Jurkat, Clone E6-1 (cell line): Measurements from ENCODE around the gene SLC40A1. TPM values are rescaled to one million over a fixed set of nuclear protein-coding genes. Genes with fewer than 3 reads are reported as not detected.

Experiments used
- DNase-seq: peaks from one replicate; pipeline ENCODE4 v3.0.0-alpha.2; 2011; ENCODE audit warnings: low read depth, low spot score
- H3K4me3 ChIP-seq: 2 replicates; pipeline ENCODE4 v1.5.1; 2011; ENCODE audit warnings: mild to moderate bottlenecking, low read length, control low read depth, moderate library complexity
- polyA plus RNA-seq: library from polyadenylated mRNA; unstranded; fragments of >200 nt; gene quantifications from one replicate; pipeline ENCODE4 v1.2.1, GENCODE V29; 2012; ENCODE audit warnings: missing spikeins; ENCODE audit not compliant: insufficient read length, insufficient read depth

Gene SLC40A1, protein sequence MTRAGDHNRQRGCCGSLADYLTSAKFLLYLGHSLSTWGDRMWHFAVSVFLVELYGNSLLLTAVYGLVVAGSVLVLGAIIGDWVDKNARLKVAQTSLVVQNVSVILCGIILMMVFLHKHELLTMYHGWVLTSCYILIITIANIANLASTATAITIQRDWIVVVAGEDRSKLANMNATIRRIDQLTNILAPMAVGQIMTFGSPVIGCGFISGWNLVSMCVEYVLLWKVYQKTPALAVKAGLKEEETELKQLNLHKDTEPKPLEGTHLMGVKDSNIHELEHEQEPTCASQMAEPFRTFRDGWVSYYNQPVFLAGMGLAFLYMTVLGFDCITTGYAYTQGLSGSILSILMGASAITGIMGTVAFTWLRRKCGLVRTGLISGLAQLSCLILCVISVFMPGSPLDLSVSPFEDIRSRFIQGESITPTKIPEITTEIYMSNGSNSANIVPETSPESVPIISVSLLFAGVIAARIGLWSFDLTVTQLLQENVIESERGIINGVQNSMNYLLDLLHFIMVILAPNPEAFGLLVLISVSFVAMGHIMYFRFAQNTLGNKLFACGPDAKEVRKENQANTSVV
- polyA plus RNA-seq = 14.9 TPM

DNA sequence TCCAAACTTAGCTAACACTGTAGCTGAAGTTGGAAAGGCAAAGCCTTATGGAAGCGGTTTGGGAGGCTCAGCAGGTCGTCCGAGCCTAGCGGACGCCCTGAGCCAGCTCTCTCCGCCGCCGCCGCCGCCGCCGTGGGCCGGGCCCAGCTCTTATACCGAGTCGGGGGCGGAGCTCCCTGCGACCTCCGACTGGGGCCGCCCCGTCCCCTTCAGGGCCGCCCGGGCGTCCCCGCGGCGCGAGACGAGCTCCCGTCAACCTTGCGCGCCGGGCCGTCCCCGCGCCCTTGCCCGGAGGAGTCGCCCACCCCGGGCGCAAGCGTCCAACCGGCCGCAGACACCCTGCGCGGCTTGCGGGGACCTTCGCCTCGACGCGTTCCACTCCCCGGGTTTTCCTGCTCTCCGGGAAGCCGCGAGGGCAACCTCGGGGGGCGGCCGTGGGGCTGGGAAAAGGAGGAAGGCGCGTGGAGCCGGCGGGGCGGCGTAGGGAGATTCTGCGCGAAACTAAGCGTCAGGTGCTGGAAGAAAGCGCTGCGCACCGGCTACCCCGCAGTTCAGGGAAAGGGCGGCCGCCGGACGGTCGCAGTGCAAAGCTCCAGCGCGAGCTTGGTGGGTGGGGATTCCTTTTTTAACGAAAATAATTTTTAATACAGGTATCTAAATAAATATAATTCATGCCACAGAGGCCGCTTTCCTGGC is at the start of gene SLC40A1:
TSS of gene SLC40A1 (minus strand) at position 129 of the 696 bp plus-strand sequence. CDS start 326 bp downstream, outside the sequence.
- peak; percentile 58 for DNase-seq
- peak within 1 kb of the TSS; percentile 70 for H3K4me3 ChIP-seq

DNA sequence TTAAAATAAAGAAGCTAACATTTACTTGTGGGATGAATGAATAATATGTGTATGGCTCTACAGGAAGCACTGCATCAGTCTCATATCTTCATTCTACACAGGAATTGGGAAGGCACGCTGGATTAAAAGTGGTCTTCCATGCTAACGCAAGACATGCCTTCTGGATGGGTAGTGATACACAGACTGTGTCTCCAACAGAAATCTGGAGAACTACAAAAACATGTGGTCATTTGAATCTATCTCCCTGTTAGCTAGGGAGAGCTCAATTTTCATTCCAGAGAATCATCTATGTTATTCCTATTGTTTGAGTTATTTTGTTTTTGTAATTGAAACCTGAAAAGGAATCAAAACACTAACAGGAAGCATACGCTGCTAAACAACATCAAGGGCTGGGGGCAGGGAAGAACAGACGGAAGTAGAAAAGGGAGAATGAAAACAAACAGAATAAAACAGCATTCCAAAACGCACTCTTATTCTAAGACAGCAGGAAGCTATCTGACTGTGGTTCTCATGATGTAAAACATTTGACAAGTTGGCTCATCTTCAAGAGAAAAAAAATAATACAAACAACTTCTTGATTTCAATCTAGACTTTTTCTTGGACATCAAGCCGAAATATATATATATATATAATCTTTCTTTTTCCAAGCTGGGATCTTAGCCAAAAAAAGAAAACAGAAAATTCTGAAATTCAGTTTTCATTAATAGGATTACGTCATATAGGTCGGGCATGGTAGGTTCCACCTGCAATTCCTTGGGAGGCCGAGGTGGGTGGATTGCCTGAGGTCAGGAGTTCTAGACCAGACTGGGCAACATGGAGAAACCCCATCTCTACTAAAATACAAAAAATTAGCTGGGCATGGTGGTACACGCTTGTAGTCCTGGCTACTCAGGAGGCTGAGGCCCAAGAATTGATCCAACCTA is 49.2 kb upstream of the SLC40A1 start:
- H3K4me3 ChIP-seq = no peak overlapping the region
- DNase-seq = no peak

DNA sequence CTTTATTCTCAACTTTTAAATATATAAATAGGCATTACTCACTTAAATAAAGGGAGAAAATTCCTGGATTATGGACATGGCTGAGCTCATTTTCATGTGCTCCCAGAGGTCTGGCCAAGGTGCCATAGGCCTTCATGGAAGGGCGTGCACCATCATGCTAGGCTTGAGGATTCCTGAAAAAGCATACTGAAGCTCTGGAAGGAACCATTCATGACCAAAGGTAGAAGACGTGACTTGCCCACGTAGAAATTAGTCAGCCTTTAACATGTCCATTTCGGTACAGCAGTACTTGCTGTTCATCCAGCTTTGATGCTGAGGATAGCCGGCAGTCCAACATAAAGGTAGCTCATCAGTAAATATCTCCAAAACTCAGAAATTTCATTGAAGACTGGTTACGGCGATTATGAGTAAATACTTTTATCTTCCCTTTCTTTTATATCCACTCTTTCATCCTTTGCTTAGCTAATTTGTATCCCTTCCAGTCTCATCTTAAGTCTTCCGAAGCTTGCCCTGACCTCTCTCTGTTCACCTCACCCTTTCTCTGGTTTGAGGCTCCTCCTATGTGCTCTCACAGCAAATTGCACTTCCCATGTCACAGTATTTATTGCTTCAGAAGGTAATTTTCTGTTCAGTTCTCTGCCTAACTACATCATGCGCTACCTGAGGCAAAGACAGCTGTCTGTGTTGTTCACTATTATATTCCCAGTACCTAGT is 48.4 kb upstream of the SLC40A1 start:
- no peak overlapping the region for H3K4me3 ChIP-seq
- DNase-seq = no peak

DNA sequence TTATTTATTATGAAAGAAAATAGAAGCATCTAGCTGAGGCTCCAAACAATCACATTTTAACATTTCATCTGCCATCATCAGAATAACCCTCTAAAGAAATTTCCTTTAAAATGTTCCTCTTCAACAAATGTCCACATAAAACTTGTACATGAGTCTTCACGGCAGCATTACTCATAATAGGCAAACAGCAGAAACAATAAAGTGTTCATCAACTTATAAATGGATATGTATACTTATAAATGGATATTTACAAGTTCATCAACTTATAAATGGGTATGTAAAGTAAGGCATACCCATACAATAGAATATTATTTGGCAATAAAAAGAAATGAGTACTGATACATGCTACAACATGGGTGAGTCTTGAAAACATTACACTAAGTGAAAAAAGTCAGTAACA is 47.2 kb upstream of the SLC40A1 start:
- no peak for DNase-seq
- no peak overlapping the region for H3K4me3 ChIP-seq

DNA sequence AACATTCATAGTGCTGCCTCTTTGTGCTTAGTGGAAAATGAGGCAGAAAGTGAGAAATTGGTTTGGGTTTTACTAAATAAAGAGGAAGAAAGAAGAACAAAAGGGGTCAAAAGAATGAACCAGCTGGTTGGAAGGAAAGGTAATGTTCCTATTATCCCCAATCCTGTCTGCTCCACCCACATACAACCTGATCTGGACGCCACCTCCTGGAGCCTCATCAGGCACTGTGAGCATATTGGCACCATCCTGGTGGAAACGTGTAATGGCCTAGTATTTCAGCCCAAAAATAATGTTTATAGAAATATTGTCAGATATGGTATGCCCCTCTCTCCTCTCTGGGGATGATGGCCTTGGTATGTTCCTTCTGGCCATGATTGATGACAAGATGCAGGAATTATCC is 45.0 kb upstream of the SLC40A1 start:
- no peak overlapping the region for H3K4me3 ChIP-seq
- DNase-seq = no peak

DNA sequence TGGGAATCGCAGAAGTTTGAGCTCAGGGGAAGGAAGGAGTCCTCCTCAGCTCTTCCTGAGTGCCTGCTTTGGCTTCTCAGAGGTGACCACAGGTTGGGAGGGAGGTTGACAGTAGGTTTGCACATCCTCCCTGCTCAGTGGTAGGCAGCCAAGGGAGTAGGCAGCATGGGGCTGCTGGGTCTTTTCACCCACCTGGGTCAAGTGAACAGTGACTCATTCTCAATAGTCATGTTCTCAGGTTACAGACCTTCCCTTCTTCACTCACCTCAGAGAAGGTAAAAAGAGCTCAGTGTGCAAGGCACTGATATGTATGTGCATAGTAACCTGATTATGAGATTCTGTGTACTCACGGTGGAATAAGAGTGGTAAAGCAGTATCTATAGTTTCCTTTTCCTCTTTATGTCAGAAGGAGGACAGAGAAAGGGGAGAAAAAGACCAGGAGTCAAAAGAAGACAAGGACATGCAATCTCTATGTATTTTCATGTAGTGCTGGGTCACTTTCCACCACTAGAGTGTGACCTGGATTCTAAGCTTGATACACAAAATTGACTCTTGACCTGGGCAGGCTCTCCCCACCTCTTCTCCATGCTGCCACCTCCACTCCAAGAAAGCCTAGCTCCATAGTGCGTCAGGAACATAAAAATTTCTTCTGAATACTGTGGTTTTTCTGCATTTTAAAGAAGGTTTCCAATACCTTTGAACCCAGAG is 44.2 kb upstream of the SLC40A1 start:
- no peak for DNase-seq
- no peak overlapping the region for H3K4me3 ChIP-seq

DNA sequence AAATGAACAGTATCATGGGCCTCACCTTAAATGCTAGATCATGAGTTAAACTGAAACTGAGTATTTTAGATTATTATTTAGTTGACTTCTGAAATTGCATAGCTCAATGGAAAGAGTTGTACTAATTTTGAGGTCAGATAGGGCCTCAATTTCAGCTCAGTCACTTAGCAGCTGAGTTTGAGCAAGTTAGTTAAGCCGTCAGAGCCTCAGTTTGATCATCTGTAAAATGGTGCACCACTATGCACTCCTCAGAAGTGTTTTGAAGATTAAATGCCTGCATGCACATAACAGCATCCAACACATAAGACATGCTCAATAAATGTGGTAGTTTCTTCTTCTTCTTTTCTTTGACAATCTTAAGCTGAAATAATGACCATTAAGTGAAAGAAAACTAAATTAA is 42.5 kb upstream of the SLC40A1 start:
- H3K4me3 ChIP-seq = no peak overlapping the region
- no peak for DNase-seq

DNA sequence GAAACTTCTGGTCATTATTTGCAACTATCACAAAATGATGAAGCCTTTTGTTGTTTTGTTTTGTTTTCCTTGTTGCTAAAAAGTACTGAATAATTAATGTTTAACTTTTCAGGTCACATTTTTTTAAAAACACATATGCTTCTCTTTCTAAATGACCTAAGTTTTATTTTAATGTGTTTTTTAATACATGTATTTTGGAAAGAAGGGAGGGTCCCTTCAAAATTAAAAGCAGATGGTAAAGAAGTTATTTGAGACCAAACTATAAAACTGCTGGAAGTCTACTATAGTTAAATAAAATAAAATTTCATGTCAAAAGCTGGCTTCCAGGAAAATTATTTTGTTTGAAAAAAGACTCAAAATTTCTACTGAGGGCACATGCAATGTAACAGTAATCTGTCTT is 41.2 kb upstream of the SLC40A1 start:
- no peak overlapping the region for H3K4me3 ChIP-seq
- DNase-seq = no peak

DNA sequence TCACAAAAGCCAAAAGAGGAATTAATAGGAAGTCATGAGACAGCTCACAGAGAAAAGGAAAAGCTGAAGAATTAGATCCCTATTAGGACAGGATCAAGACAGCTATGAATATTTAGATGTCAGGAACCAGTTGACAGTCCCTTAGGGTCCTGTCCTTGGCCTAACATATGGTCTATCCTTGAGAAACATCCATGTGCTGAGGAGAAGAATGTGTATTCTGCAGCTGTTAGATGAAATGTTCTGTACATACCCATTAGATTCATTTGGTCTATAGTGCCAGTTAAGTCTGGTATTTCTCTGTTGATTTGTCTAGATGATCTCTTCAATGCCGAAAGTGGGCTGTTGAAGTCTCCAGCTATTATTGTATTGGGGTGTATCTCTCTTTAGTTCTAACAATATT is 37.6 kb upstream of the SLC40A1 start:
- DNase-seq = no peak
- H3K4me3 ChIP-seq = no peak overlapping the region

DNA sequence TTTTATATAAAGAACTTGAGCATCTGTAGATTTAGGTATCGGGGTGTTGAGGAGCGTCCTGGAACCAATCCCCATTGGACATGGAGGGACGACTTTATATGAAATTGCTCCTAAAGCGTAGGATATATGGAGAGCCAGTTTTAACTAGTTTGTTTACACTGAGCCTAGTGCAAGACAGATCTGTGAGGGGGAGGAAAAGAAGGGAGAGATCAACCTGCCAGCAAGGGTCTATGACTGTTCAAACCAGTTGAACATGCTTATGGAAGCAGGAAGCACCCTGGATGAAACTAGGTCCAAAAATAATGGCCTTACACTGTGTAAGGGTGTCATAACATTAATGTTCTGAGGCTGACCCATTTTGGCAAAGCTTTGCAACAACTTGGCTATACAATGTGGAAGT is 34.0 kb upstream of the SLC40A1 start:
- no peak for DNase-seq
- H3K4me3 ChIP-seq = no peak overlapping the region

DNA sequence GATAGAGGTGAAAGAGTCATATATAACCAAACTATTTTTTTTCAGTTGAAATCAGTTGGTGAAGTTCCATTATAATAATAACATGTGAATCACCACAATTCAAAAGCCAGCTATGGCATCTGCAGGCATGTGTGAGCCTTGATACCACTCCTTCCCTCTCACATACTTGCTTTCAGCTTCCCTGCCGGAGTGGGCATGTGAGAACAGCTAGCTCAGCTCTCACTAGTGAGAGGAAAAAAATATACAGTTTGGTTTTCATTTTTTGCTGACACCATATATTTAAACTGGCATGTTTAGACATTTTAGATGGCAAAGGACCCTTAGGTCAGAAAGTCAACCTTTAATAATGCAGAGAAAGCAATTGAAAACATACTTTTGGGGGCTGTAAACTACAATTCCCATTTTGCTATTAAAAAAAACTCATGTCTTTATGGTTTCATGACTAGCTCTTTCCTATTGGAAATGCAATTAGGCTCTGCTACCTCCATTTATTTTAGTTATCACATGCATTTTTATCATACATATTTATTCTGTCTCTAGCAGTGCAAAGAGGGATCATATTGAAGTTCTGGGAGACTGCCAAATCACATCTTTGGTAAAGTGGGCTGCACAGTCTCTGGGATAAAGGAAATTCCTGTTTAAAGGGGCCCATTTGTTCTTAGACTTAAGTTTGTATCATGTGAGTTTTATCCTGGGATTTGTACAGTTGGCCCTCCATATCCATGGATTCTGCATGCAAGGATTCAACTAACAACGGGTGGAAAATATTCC is 33.2 kb upstream of the SLC40A1 start:
- H3K4me3 ChIP-seq = no peak overlapping the region
- no peak for DNase-seq

DNA sequence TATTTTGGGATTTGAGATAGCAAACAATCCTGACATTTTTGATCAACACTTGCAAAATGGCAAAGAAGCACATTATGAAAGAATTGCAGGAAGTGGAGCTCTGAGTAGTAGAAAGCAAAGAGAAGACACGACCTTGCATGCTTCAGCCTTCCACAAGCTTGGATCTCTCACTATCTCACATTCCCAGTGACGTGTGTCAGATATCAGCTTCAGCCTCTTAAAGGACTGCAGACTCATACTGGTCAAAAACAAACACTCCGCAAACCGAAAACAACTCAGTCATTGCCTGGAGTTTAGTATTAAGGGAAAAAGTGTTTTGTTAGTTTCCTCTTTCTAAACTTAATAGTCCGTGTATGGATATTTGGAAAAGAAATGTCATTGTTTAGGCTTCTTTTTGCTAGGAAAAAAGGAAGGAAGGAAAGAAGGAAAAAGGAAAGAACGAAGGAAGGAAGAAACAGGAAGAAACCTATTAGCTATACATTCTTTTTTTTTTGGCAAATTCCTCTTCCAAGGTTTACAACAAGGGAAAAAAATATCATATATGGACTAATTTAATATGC is 32.6 kb upstream of the SLC40A1 start:
- H3K4me3 ChIP-seq = no peak overlapping the region
- DNase-seq = no peak

DNA sequence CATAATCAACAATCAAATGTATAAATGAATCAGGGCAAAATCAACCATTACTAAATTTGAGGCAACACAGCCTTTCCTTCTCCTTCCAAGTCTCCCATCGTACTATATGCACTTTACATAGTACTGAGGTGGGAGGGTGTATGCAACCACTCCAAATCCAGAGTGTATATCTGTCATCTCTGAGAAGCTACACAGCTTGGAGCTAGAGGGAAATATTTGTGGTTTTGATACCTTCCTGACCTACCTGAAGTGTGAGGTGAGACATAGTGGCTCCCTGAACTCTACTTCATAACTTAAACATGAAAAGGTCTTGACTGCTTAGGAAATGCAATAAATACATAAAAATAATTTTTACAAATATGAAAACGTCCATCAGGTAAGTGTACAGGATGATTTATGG is 30.1 kb upstream of the SLC40A1 start:
- no peak overlapping the region for H3K4me3 ChIP-seq
- DNase-seq = no peak

DNA sequence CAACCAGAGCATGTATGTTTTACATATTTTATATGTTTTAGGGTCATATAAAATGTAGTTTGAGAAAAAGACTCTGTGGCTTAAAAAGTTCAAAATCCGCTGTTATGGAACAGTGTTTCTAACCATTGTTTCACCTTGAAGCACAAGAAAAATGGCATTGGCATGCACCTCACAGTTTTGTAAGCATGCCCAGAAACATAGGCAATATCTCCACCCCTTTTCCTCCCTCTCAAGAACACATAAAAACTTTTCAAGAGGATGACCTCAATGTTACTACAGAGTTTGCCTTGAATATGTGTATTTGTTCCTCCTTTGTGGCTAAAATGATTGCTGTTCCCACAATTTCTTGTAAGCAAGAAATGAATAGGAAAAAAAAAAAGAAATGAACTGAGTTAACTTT is 29.3 kb upstream of the SLC40A1 start:
- no peak overlapping the region for H3K4me3 ChIP-seq
- DNase-seq = no peak

DNA sequence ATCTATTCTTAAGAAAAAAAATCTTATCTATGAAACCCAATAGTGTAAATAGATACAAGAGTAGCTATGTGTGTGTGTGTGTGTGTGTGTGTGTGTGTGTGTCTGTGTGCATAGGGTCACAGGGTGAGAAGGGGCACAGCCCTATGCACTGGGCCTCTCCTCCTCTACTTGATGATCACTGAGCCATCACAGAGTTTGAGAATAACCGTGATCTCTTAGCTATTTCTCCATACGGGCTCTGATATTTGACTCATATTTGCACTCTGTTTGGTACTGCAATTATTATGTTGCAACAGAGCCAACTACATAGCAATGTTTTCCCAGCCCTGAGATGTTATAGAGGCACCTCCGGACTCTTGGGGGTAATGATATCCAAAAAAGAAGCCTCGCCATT is 28.8 kb upstream of the SLC40A1 start:
- no peak overlapping the region for H3K4me3 ChIP-seq
- DNase-seq = no peak

DNA sequence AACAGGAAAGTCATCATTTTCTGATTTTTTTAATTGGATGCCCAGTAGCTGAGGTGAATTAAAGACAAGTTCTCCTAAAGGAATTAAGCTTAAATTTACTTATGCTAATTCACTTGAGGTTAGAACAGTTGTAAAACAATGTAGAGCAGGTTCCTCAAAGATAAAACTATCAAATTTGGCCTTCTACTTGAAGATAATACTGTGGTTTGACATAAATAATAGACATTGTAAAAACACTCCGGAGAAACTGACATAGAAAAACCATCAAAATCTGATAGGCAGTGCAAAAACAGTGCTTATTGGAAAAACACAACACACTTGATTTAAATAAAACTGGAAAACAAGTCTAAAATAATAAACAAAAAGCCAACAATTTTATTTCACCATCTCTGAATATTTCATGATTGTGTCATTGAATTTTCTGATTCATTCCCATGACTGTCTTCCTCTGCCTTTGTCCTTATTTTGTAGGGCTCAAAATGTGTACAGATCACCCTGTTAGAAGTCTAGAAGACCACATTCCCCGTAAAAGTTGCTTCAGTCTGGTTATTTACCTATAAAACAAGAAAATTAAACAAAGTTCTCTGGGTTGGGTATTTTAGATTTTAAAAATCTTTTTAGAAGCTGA is 28.3 kb upstream of the SLC40A1 start:
- no peak overlapping the region for H3K4me3 ChIP-seq
- no peak for DNase-seq

DNA sequence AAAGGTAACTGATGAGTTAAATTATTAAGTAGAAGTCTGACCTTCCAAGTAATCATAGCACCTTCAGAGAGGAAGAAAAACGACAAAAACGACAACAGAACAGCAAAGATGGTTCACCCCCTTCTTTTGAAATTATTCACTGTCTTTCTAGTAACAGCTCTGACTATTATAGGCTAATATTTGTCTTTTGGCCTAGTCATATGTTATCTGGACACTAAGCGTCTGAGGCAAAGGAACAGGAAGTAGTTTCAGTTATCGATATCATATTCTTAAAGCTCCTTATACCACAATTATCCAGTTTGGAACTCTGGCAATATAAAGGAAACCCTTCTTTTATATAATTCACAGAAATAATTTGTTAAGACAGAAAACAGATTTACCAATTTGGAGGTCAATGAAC is 27.6 kb upstream of the SLC40A1 start:
- no peak overlapping the region for H3K4me3 ChIP-seq
- no peak for DNase-seq
